OCI-LY7 (cell line): ENCODE results near the gene F13A1.

Source experiments
- EZH2phosphoT487 ChIP-seq: fragments of 200-600 bp; sonication (generic); IDR thresholded peaks from 2 replicates; pipeline ENCODE4 v1.6.1; 2018; ENCODE audit warnings: low read depth, borderline replicate concordance, mild to moderate bottlenecking, mixed run types, antibody characterized with exemption, low read length, moderate library complexity, mixed read lengths
- TF ChIP-seq, protein P1 (sequence below): fragments of 200-600 bp; sonication (generic); conservative IDR thresholded peaks from 2 replicates; pipeline ENCODE4 v1.5.1; 2014; ENCODE audit warnings: mild to moderate bottlenecking, antibody characterized with exemption, low read length, moderate library complexity, mixed read lengths

DNA sequence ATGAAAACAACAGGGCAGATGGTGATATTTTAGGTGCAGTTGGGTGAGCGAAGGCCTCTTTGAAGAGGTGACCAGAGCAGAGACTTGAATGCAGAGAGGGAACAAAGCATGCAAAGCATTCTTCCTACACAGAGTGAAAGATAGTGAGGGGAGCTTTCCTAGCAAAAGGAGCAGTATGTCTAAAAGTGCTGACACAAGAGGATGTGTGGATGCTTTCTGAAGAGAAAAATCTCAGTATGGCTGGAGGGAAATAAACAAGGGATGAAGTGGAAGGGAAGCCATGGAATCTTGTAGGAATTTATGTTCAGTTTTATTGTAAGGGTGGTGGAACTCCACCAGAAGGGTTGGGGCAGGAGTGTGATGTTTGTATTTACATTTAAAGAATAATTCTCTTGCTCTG lies 128.6 kb downstream of the F13A1 start:
- no peak for TF ChIP-seq EZH2phosphoT487
- TF ChIP-seq, protein P1, sequence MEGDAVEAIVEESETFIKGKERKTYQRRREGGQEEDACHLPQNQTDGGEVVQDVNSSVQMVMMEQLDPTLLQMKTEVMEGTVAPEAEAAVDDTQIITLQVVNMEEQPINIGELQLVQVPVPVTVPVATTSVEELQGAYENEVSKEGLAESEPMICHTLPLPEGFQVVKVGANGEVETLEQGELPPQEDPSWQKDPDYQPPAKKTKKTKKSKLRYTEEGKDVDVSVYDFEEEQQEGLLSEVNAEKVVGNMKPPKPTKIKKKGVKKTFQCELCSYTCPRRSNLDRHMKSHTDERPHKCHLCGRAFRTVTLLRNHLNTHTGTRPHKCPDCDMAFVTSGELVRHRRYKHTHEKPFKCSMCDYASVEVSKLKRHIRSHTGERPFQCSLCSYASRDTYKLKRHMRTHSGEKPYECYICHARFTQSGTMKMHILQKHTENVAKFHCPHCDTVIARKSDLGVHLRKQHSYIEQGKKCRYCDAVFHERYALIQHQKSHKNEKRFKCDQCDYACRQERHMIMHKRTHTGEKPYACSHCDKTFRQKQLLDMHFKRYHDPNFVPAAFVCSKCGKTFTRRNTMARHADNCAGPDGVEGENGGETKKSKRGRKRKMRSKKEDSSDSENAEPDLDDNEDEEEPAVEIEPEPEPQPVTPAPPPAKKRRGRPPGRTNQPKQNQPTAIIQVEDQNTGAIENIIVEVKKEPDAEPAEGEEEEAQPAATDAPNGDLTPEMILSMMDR = no peak
